Lower leg skin (tissue), 4 donors: ENCODE results near the gene ESRRB. TPM values are rescaled to one million over a fixed set of nuclear protein-coding genes. Genes with fewer than 3 reads are reported as not detected.

Experiments used
- DNase-seq, 2 donors: peaks; one replicate each; pipeline ENCODE4 v3.0.0-alpha.2; 2019; ENCODE audit warnings: low spot score in 2 of 2
- H3K4me3 ChIP-seq: fragments of 200-600 bp; sonication (generic); 2 replicates; pipeline ENCODE4 v1.5.1; 2017; ENCODE audit warnings: mild to moderate bottlenecking, low read depth; ENCODE audit not compliant: poor library complexity, severe bottlenecking
- CTCF ChIP-seq, 3 donors: fragments of 450-650 bp; IDR thresholded peaks; one replicate each; pipeline ENCODE4 v1.5.1; 2016; ENCODE audit warnings: antibody characterized with exemption in 3 of 3, mild to moderate bottlenecking in 3 of 3, moderate library complexity in 2 of 3
- POLR2A ChIP-seq, 2 donors: fragments of 450-650 bp; IDR thresholded peaks; one replicate each; pipeline ENCODE4 v1.6.1; 2016 to 2017; ENCODE audit warnings: antibody characterized with exemption in 2 of 2, mild to moderate bottlenecking in 1 of 2, moderate library complexity in 1 of 2
- WGBS, 2 donors: methylation state at CpG; one replicate each; pipeline ENCODE4 v1.1.5; 2018; 5-methylcytosine and 5-hydroxymethylcytosine counted together
- intact Hi-C: fragments of 100-400 bp; cut with DNase I; formaldehyde crosslinking; loops from one replicate; pipeline ENCODE4 v1.15.0; 2023; ENCODE audit warnings: low total_unique reads
- total RNA-seq, 4 donors: library from RNA; depleted of rRNA; stranded (reverse); fragments of >200 nt; gene quantifications; one replicate each; pipeline ENCODE4 v1.1.0, GENCODE V29; 2016

Gene ESRRB
- total RNA-seq, 4 donors from 2014 or later, result 0.08 to 1.1 (median 0.19) TPM; not detected in 1

GRCh38 chr14:76413106-76413961 is 37.4 kb downstream of the ESRRB start:
- no peak for DNase-seq
- intact Hi-C loops, result no loop called here
- H3K4me3 ChIP-seq, result no peak overlapping the region
- 37 to 42% methylated on average over 18 to 19 of the region's 23 CpGs for WGBS, 2 donors
- TF ChIP-seq POLR2A (IDR thresholded peaks at IDR 0.05), result no peak

- H3K4me3 ChIP-seq, result no peak overlapping the region
- WGBS, 2 donors, result 20 to 31% methylated on average over 7 to 12 of the region's 36 CpGs
- TF ChIP-seq POLR2A (IDR thresholded peaks at IDR 0.05) (no peak), CTCF (IDR thresholded peaks at IDR 0.05) (no peak)
- intact Hi-C loops, result no loop called here
- DNase-seq, result no peak
Measured at GRCh38 chr14:76413962-76414600, 38.1 kb downstream of the ESRRB start.

- TF ChIP-seq POLR2A (IDR thresholded peaks at IDR 0.05), result no peak
- TF ChIP-seq CTCF (IDR thresholded peaks at IDR 0.05), result no peak
- 53 to 70% methylated on average over 3 of the region's 3 CpGs for WGBS, 2 donors
- H3K4me3 ChIP-seq, result no peak overlapping the region
- intact Hi-C loops, result no loop called here
- DNase-seq, result no peak
Measured at GRCh38 chr14:76419399-76419798, 43.5 kb downstream of the ESRRB start.

- TF ChIP-seq CTCF (IDR thresholded peaks at IDR 0.05), result no peak
- no peak overlapping the region for H3K4me3 ChIP-seq
- 62 to 70% methylated on average over 3 to 4 of the region's 4 CpGs for WGBS, 2 donors
- DNase-seq, result no peak
- intact Hi-C loops, result no loop called here
Measured at GRCh38 chr14:76420827-76421226, 44.9 kb downstream of the ESRRB start.

GRCh38 chr14:76421662-76422061 is 45.7 kb downstream of the ESRRB start:
- WGBS, 2 donors, result 36 to 59% methylated on average over 4 of the region's 4 CpGs
- TF ChIP-seq POLR2A (IDR thresholded peaks at IDR 0.05) (no peak), CTCF (IDR thresholded peaks at IDR 0.05) (no peak)
- intact Hi-C loops, result no loop called here

GRCh38 chr14:76422662-76423061 is 46.7 kb downstream of the ESRRB start:
- DNase-seq, result no peak
- no peak for TF ChIP-seq POLR2A (IDR thresholded peaks at IDR 0.05)
- no peak for TF ChIP-seq CTCF (IDR thresholded peaks at IDR 0.05)
- 87 to 90% methylated on average over 7 of the region's 7 CpGs for WGBS, 2 donors
- H3K4me3 ChIP-seq, result no peak overlapping the region
- intact Hi-C loops, result no loop called here

More at GRCh38 chr14:76421662-76422061, 45.7 kb downstream of the ESRRB start:
- DNase-seq, result no peak
- no peak overlapping the region for H3K4me3 ChIP-seq
